Measurements from ENCODE around the gene PAQR8.

DNA sequence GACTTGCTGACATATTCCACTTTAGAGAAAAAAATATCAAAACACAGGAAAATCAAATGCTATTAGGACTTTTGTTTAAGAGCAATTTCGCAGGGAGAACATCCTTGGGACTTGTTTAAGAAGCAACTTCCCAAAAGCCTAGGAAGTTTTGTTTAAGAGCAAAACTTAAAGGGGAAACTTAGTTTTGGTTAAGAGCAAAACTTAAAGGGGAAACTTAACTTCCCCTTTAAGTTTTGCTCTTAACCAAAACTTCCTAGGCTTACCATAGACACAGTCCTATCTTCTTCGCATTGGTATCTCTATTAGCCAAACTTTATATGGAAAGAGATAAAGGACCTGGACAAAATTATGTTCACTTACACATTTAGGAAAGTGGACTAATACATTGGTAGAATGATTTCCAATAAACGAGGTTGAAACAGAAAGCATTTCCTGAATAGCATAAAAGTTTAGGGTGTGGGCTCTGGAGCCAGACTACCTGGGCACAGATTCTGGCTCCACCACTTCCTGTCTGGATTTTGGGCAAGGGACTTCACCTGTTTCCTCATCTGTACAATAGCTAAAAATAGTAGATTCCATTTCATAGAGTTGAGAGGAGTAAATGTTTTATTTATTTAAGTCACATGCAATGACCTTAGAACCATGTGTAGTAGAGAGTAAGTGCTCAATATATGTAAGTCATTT is 15.7 kb downstream of the PAQR8 start:
- TF ChIP-seq, protein P1, sequence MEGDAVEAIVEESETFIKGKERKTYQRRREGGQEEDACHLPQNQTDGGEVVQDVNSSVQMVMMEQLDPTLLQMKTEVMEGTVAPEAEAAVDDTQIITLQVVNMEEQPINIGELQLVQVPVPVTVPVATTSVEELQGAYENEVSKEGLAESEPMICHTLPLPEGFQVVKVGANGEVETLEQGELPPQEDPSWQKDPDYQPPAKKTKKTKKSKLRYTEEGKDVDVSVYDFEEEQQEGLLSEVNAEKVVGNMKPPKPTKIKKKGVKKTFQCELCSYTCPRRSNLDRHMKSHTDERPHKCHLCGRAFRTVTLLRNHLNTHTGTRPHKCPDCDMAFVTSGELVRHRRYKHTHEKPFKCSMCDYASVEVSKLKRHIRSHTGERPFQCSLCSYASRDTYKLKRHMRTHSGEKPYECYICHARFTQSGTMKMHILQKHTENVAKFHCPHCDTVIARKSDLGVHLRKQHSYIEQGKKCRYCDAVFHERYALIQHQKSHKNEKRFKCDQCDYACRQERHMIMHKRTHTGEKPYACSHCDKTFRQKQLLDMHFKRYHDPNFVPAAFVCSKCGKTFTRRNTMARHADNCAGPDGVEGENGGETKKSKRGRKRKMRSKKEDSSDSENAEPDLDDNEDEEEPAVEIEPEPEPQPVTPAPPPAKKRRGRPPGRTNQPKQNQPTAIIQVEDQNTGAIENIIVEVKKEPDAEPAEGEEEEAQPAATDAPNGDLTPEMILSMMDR (conservative IDR thresholded peaks at IDR 0.05), result no peak
- TF ChIP-seq ZFX (IDR thresholded peaks at IDR 0.05), result no peak

All from C4-2B (cell line).